GM21576 (cell line): ENCODE results near the gene ASPRV1.

Experiments used
- ATAC-seq: cut with Tn5 transposase; IDR thresholded peaks from one replicate; pipeline ENCODE4 v1.9.1; 2021; ENCODE audit warnings: mild to moderate bottlenecking, moderate library complexity; ENCODE audit not compliant: unreplicated experiment

ASPRV1 gene

DNA sequence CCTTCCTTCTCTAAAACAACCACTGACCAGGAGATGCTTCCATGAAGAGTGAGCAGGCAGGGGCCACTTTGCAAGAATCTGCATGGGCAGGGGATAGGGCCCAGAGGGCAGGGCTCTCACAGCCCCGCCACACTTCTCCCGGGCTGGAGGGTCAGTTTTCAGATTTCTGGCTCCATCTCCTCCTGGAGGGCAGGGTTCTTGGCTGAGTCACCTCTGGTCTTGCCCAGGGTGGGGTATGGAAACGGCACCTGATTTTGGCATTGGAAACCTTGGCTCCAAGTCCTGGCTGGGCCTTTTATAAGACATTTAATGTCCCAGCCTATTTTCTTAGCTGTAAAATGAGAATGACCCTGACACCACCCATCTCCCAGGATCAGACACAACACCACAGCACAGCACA lies 27.6 kb upstream of the ASPRV1 start:
- no peak for ATAC-seq

DNA sequence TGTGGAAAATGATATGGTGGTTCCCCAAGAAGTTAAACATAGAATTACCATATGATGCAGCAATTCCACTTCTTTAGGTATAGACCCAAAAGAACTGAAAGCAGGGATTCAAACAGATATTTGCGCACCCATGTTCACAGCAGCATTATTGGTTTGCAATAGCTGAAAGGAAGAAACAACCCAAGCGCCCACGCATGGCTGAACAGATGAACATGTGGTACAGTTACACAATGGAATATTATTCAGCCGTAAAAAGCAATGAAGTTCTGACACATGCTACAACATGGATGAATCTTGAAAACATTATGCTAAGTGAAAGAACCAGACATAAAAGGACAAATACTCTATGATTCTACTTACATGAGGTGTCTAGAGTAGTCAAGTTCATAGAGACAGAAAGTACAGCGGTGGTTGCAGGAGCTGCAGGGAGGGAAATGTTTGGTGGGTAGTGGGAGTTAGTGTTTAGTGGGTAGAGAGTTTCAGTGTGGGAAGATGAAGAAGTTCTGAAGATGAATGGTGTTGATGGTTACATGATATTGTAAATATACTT lies 26.7 kb upstream of the ASPRV1 start:
- no peak for ATAC-seq

DNA sequence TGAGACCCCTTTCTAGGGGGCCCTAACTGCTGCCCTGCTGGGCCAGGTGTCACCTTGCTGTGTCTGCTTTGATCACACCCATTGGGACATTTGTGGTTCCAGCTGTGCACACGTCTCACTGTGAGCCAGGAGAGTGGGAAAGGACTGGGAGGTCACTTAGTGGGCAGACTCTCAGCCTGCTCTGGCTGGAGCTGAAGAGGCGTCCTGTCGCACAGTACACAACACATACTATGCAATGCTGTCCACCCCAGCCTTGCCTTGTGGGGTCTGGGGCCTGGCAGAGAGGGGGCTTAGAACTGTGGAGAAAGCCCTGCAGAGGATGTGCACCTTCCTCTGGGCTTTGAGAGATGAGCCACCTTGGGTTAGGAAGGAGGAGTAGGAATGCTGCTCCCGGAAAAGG lies 25.3 kb upstream of the ASPRV1 start:
- ATAC-seq: no peak

DNA sequence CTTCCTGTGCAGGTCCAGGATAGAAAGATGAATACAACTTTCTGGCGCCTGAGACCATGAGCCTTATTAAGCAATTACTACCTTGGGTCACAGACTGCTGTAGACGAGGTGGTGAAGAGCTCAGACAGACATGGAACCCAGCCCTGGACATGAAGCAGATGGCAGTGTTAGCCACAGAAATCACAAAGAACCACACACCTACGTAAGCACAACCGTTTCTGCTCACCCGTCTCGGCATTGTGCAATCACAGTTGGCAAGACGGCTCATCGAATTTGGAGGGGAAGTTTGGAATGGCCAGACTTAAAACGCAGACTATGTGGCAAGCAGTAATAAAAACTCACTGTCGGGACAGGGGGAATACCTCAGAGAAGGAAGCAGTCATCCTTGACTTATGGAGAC lies 24.3 kb upstream of the ASPRV1 start:
- ATAC-seq: no peak

DNA sequence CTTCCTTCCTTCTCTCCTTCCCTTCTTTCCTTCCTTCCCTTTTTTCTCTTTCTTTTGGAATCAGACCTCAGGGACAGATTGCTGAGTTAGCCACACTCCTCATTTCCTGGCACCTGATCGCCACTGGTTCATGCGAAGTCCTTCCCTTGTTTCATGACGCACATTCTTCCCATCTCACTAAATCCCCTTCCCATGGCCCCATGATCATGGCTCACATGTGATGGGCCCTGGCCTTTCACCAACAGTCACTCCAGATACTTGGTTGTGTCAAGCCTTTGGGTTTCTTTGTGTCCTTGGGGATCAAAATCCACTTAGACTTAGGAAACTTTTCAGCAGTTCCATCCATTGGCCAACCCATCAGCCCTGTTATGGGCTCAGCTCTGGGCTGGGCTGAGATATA lies 23.8 kb upstream of the ASPRV1 start:
- ATAC-seq: no peak

- ATAC-seq: no peak
Observed at GRCh38 chr2:69983392-69983966, 22.0 kb upstream of the ASPRV1 start.

DNA sequence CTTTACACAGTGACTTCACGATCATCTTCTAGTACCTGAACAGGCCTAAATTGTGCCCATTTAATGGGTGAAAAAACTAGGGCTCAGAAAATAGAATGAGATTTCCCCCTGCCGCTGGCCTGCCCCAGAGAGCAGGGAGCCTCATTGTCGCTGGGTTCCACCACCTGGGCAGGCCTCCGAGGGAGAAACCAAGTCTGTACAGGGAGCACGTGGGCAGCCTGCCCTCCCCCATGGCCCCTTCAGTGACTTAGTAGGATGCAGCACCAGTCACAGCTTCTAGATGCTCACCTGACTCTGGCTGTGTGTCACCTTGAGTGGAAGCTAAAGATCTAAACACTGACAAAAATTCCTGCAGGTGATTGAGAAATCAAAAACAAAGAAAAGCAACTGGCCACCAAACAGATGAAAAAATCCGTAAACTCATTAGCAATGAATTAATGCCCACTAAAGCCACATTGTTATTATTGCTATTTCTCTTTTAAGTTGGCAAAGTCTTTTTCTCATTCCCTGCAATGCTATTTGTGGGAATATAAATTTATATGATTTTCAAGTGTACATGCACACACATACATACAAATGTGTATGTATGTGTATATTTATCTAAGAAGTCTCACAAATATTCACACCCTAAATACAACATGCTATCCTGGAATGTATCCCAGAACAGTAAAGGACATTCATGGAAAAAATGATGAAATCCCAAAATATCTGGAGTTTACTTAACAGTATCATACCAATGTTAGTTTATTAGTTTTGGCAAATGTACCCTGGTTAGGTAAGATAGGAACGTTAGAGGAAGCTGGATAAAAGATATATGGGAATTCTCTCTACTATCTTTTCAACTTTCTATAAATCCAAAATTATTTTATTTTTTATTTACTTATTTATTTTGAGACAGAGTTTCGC lies 18.7 kb upstream of the ASPRV1 start:
- no peak for ATAC-seq

DNA sequence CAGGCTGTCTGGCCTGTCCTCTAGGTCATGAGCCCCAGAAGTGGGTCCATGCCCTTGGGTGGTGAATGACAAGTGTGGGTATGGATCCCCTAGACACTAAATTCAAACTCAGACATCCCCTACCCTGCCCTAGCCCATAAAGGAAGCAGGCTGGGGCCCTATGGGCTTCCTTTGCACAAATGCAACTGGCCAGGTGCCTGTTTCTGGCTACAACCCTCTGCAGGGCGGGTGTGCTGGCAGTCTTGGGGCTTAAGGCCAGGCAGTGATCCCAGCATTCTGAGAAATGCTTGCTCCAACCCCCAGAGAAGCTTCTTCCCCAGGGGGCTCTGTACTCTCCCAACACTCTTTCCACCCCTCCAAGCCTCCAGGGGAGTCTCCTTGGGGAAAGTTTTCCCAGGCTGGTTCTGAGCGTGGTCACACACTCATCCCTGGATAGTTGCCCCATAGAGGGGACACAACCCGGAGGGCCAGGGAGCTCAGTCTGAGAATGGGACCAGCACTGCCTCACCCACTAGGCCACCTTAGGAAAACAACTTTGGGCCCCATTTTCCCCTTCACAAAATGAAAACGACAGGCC lies 16.6 kb upstream of the ASPRV1 start:
- no peak for ATAC-seq

GRCh38 chr2:69977186-69977585 lies 15.8 kb upstream of the ASPRV1 start:
- no peak for ATAC-seq

DNA sequence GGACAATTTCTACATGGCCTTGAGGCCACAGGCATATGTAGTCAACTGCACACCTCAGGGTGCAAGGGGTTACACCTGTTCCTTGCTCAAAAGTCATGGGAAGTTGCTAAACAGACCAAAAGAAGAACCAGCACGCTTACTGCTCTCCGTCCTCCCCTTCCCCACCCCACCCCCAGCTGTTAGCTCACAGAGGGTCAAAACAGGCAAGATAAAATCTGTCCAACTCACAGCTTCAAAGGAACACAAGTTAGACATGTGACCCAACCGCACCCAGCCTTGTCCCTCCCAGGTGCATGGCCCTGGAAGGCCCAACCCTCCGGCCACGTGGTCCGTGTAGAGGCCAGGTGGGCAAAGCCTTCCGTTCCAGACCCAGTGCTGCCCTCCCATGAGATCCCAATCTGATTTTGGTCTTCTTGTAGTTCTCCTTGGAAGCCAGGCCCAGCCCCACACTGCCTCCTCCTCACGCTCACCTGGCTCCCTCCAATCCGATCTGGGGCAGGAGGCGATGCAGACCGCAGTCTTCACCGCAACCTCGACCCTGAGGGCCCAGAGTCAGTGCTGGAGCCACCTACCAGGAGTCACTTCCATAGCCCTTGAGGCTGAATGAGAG lies 14.5 kb upstream of the ASPRV1 start:
- no peak for ATAC-seq

GRCh38 chr2:69975136-69975852 lies 13.9 kb upstream of the ASPRV1 start:
- no peak for ATAC-seq

DNA sequence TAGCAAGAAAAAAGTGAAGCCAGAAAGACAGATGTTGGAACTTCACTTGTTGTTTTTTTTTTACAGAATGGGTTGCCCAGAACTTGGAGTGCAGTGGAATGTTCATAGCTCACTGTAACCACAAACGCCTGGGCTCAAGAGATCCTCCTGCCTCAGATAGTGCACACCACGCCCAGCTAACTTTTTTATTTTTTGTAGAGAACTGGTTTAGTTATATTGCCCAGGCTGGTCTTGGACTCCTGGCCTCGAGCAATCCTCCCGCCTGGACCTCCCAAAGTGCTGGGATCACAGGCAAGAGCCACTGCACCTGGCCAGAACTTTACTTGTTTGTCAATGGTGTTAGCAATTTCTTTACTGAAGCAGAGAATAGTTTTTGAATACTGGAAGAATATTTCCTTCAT lies 11.9 kb upstream of the ASPRV1 start:
- no peak for ATAC-seq

DNA sequence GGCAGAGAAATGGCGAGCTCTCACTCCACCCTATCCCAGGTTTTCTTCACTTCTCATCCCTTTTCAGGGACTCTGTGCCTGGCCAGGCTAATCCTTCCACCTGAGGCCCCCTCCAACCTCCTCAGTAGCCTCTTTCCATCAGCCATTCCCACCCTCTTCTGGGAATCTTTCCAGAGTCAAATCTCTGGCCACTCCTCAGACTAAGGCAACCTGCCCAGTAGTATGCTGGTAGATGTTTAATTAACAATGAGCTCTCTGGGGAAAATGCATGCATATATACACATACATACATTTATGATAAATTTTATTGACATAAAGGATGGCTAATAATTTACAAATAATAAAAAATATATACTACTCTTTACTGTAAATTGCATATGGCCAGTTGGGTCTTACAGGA lies 11.4 kb upstream of the ASPRV1 start:
- no peak for ATAC-seq

GRCh38 chr2:69969991-69970390 lies 8.6 kb upstream of the ASPRV1 start:
- no peak for ATAC-seq

DNA sequence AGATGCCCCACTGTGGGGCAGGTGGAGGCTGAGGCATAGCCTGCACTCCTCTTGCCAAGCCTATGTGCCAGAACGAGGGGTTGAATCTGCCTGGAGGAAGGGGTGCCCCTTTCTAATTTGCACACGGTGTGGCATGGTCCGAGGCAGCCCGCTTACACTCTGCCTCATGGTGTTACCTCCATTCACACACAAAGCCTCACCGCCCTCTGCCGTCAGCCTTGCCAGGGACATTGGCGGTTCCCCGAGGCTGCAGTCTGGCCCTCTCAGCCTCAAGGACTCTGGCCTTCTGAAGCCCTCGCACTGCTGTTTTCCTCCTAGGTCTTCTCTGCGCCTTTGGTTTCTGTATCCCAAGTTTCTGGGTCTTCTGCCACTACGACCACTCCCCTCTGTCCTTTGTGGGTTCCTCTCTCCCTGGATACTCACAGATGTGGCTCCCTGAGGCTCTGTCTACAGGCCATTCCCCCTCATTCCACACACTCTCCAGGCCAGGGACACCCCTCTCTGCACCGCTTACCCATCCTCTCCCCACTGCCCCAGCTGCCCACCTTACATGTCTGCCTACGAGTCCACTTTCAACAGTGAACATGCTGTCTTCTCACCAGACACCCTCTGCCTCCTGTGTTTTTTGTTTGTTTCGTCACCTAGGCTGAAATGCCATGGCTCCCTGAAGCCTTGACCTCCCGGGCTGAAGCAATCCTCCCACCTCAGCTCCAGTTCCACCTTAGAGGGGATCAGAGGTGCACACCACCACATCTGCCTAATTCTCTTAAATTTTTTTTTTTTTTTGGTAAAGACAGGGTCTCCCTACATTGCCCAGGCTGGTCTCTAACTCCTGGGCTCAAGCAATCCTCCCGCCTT lies 7.9 kb upstream of the ASPRV1 start:
- no peak for ATAC-seq

DNA sequence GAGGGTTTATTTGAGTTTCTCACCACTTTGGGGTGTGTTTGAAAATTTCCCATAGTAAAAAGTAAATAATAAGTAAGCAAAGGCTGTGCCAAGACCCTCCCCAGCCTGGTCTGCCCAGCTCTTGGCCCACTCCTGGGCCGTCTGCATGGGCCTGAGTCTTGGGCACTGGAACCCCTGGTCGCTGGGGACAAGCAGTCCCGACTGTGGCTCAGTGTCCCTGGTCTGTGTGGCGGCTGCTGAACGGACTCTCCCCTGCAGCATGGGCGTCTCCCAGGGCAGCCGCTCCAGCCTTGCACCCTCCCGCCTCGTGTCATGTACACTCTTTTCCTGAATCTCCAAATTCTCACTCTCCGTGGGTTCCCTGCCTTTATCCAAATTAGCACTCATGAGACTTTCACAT lies 7.2 kb upstream of the ASPRV1 start:
- no peak for ATAC-seq

DNA sequence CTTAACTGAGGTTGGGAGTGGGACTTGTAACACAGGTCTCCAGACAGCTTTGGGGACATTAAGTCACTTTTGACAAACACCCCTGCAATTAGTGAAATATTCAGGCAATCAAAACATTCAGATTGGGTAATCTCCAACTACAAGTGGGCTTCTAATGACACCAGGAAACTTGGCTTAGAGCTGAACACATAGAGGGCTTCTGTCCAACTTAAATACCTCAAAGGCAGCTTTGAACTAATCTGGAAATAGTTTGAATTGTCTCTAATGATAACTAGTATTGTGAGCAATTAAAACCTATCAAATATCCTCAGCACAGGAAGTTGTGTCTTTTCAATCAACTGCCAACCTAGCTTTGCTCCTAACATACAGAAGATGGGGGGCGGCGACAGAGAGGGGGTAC lies 5.1 kb upstream of the ASPRV1 start:
- no peak for ATAC-seq

DNA sequence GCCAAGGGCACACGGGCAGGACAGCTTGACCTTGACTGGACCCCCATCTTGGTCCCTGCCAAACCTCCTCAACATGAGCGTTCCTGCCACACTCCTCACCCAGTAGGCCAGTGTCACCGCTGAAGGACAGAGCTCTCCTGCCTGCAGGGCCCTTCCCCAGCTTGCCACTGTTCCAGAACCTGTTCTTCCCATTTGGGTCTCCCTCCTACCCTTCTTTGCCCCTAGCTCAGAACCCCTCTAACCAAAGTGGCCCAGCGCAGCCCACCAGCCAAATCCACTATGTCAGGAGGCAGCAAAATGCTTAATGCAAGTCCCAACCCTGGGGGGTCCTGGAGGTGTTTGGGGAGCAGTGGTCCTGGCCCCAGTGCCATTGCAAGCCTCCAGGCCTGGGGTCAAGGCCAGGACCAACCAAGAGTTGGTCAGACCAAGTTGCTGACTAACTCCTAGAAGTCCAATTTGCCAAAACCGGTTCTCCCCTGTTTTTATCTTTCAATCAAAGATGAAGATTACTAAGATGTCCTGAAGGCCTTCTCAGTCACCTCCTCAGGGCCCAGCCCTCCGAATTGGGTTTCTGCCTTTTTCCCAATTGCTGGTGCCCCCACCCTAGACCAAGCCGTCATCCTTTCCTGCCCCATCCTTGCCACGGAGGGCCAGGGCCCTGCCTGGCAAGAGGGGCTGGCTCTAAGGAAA lies 4.5 kb upstream of the ASPRV1 start:
- no peak for ATAC-seq

GRCh38 chr2:69964353-69964841 lies 3.0 kb upstream of the ASPRV1 start:
- no peak for ATAC-seq
